BLaER1 (cell line): ENCODE measurements around the gene VAV1.

Experiments used
- H3K27ac ChIP-seq: shearing (Covaris generic); formaldehyde crosslinking; 2 replicates; pipeline ENCODE4 v1.8.1; 2022
- H3K27me3 ChIP-seq: shearing (Covaris generic); formaldehyde crosslinking; 2 replicates; pipeline ENCODE4 v1.8.1; 2022
- H3K36me3 ChIP-seq: shearing (Covaris generic); formaldehyde crosslinking; 2 replicates; pipeline ENCODE4 v1.8.1; 2022
- H3K4me1 ChIP-seq: shearing (Covaris generic); formaldehyde crosslinking; 2 replicates; pipeline ENCODE4 v1.8.1; 2022
- H3K4me2 ChIP-seq: shearing (Covaris generic); formaldehyde crosslinking; 2 replicates; pipeline ENCODE4 v1.8.1; 2022
- H3K4me3 ChIP-seq: shearing (Covaris generic); formaldehyde crosslinking; 2 replicates; pipeline ENCODE4 v1.8.1; 2022
- H3K9ac ChIP-seq: shearing (Covaris generic); formaldehyde crosslinking; 2 replicates; pipeline ENCODE4 v1.8.1; 2022
- H3K9me3 ChIP-seq: shearing (Covaris generic); formaldehyde crosslinking; 2 replicates; pipeline ENCODE4 v1.8.1; 2022
- H4K20me1 ChIP-seq: shearing (Covaris generic); formaldehyde crosslinking; 2 replicates; pipeline ENCODE4 v1.8.1; 2022
- Cebpa-rat ChIP-seq: shearing (Covaris generic); IDR thresholded peaks from 2 replicates; pipeline ENCODE4 v1.8.1; 2022

VAV1 gene

DNA sequence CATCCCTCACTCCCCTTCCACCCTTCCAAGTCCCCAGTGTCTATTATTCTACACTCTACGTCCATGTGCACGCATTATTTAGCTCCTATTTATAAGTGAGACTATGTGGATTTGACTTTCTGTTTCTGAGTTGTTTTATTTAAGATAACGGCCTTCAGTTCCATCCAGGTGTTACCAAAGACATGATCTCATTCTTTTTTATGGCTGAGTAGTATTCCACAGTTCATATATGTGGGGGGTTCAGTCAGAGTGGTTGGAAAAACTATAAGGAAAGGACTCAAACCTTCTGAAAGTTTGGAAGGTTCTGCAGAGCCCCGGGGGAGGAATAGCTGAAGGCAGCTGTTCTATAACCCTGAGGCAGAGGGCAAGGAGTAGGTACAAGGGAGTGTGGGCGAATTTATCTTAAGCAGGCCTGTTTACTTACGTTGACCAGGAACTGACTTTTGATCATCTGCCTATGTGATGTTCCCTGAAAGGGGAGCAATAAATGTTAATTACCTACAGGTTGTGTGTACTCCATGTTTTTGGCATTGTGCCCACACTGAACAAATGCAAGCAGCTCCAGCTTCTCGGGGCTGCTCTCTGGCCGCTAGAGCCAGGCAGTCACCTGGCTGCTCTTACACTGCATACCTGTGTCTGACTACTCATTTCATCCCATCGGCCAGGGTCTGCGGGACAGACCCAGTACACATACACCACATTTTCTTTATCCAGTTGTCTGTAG is 101.4 kb downstream of the VAV1 start:
- TF ChIP-seq Cebpa-rat = no peak
- H3K4me2 ChIP-seq = no peak overlapping the region
- no peaks in the 10 kb centered on the region for H3K27me3 ChIP-seq
- no peaks in the 10 kb centered on the region for H3K36me3 ChIP-seq
- no peaks in the 10 kb centered on the region for H4K20me1 ChIP-seq
- no peak overlapping the region for H3K9ac ChIP-seq
- peaks cover 4% of the 10 kb centered on the region; the same call in 1 of the 2 replicates for H3K9me3 ChIP-seq
- no peak overlapping the region for H3K27ac ChIP-seq
- peaks cover 17% of the 10 kb centered on the region for H3K4me1 ChIP-seq
- H3K4me3 ChIP-seq = no peak overlapping the region

DNA sequence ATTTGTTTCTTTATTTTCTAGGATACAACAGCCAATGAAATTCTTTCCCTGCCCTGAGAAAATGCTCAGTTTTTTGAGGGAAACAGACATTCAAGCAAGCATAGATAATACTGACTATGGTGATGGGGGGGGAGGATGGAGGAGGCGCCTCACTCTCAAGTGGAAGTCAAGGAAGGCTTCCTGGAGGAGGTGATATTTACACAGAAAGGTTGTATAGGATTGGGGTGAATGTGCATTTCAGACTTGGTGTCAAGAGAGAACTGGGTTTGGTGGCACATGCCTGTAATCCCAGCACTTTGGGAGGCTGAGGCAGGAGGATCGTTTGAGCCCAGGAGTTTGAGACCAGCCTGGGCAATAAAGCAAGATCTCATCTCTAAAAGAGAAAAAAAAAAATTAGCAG is 102.7 kb downstream of the VAV1 start:
- Histone ChIP-seq H3K27me3 (no peaks in the 10 kb centered on the region), H3K4me1 (peaks cover 17% of the 10 kb centered on the region), H4K20me1 (no peaks in the 10 kb centered on the region), H3K4me2 (no peak overlapping the region), H3K9ac (no peak overlapping the region), H3K4me3 (no peak overlapping the region), H3K9me3 (peaks cover 4% of the 10 kb centered on the region; the same call in 1 of the 2 replicates), H3K36me3 (no peaks in the 10 kb centered on the region), H3K27ac (no peak overlapping the region)
- no peak for TF ChIP-seq Cebpa-rat

DNA sequence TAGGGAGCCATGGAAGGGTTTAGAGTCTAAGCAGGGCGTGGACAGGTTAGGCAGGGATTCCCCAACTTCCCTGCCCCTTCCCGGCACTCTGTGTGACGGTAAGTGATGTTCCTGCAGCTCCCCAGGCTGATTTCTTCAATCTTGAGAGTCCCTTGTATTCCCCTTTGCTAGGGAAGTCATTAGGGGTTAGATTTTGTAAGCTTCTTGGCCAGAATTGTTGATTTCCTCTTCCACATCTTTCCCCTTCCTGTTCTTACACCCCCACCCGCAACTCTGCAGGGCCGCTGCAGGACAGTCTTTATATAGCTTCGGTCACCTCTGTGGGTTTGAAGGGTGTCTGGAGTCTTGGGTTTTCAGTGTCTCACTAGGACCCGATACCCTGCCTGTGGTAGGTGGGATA is 104.2 kb downstream of the VAV1 start:
- Histone ChIP-seq H3K9me3 (peaks cover 4% of the 10 kb centered on the region; the same call in 1 of the 2 replicates), H3K4me2 (peak overlapping the region; percentile 62), H3K27ac (no peak overlapping the region), H3K9ac (peak overlapping the region; percentile 34; the same call in 1 of the 2 replicates), H3K4me1 (peaks cover 17% of the 10 kb centered on the region), H3K27me3 (no peaks in the 10 kb centered on the region), H3K4me3 (no peak overlapping the region), H4K20me1 (no peaks in the 10 kb centered on the region), H3K36me3 (no peaks in the 10 kb centered on the region)
- no peak for TF ChIP-seq Cebpa-rat

DNA sequence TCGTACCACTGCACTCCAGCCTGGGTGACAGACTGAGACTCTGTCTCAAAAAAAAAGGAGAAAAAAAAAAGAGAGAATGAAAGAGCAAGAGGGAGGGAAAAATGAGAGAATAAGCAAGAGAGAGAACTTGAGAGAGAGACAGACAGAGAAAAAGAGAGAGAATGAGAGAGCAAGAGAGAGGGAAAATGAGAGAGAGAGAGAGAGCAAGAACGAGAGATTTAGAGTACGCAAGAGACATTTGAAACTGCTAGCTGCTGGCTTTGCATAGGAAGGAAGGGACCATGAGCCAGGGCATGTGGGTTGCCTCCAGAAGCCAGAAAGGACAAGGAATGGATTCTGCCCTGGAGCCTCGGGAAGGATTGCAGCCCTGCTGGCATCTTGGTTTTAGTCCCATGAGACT is 105.3 kb downstream of the VAV1 start:
- H3K4me2 ChIP-seq = no peak overlapping the region
- no peaks in the 10 kb centered on the region for H3K27me3 ChIP-seq
- TF ChIP-seq Cebpa-rat = no peak
- H3K4me1 ChIP-seq = peaks cover 17% of the 10 kb centered on the region
- peaks cover 4% of the 10 kb centered on the region; the same call in 1 of the 2 replicates for H3K9me3 ChIP-seq
- H3K27ac ChIP-seq = no peak overlapping the region
- no peak overlapping the region for H3K9ac ChIP-seq
- no peaks in the 10 kb centered on the region for H3K36me3 ChIP-seq
- H4K20me1 ChIP-seq = no peaks in the 10 kb centered on the region
- H3K4me3 ChIP-seq = no peak overlapping the region

DNA sequence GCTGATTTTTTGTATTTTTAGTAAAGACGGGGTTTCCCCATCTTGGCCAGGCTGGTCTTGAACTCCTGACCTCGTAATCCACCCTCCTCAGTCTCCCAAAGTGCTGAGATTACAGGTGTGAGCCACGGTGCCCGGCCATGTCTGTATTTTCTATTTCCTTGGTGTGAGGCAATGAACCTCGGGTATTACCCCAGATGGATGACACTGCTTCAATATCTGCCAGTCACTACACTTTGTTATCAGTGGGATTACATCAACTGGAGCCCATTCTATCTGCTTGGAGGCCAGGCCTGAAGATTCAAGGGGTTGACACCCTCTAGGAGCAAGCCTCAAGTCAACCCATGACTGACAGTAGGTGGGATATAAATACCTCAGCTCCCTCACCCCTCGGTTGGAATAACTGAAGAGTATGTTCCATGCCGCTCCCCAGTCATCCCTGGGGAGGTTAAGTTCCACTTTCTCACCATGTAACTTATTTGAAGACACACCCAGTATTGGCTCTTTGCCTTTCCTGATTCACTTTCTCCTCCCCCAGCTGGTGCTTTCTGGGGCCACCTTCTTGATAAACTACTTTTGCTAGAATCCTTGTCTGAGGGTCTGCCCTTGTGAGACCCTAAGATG is 113.9 kb downstream of the VAV1 start:
- no peak overlapping the region for H3K27ac ChIP-seq
- peaks cover 7% of the 10 kb centered on the region for H3K4me1 ChIP-seq
- H3K9ac ChIP-seq = no peak overlapping the region
- no peak overlapping the region for H3K4me3 ChIP-seq
- H4K20me1 ChIP-seq = no peaks in the 10 kb centered on the region
- no peaks in the 10 kb centered on the region for H3K36me3 ChIP-seq
- peaks cover 24% of the 10 kb centered on the region for H3K9me3 ChIP-seq
- TF ChIP-seq Cebpa-rat = no peak
- H3K4me2 ChIP-seq = peak overlapping the region; percentile 34
- H3K27me3 ChIP-seq = no peaks in the 10 kb centered on the region

DNA sequence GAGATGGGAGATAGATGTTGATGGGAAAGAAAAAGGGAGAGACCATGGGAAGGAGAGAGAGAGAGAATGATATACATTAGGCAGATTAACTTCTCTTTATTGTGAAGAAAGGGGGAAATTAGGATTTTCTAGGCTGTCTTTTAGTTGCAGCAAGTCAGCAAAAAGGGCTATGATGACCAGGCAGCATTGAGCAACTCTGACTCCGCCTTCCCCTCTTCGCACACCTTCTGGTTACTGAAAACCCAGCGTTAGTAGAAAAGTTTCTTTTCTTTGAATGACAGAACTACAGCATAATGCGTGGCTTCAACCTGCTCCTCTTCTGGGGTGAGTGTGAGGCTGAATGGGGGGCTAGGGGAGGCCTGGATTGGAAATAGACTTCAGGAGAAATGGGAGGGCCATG is 114.8 kb downstream of the VAV1 start, which contains the start of gene ADGRE1:
Gene ADGRE1, plus strand, starts transcription at position 264 of the 400 bp plus-strand sequence. Its CDS starts 30 bp downstream, at position 294.
- no peak for TF ChIP-seq Cebpa-rat
- Histone ChIP-seq H3K27ac (no peak within 1 kb of the TSS), H3K9ac (no peak within 1 kb of the TSS), H3K27me3 (no peaks in the 10 kb centered on the region), H4K20me1 (no peaks in the 10 kb centered on the region), H3K9me3 (peaks cover 24% of the 10 kb centered on the region), H3K4me3 (no peak within 1 kb of the TSS), H3K4me1 (peaks cover 16% of the 10 kb centered on the region), H3K4me2 (peak within 1 kb of the TSS; percentile 34), H3K36me3 (no peaks in the 10 kb centered on the region)

DNA sequence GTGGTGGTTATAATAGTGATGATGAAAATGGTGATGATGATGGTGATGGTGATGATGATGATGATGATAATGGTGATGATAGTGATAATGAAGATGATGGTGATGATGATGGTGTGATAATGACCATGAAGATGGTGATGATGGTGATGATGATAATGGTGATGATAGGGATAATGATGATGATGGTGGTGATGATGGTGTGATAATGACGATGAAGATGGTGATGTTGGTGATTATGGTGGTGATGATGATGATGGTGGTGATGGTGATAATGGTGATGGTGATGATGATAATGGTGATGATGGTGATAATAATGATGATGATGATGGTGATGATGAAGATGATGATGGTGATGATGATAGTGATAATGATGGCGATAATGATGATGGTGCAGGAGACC is 116.5 kb downstream of the VAV1 start:
- Histone ChIP-seq H3K9ac (no peak overlapping the region), H3K4me1 (peaks cover 16% of the 10 kb centered on the region), H3K4me2 (no peak overlapping the region), H3K36me3 (no peaks in the 10 kb centered on the region), H3K27ac (no peak overlapping the region), H3K4me3 (no peak overlapping the region), H3K9me3 (peaks cover 29% of the 10 kb centered on the region), H4K20me1 (no peaks in the 10 kb centered on the region), H3K27me3 (no peaks in the 10 kb centered on the region)
- no peak for TF ChIP-seq Cebpa-rat

DNA sequence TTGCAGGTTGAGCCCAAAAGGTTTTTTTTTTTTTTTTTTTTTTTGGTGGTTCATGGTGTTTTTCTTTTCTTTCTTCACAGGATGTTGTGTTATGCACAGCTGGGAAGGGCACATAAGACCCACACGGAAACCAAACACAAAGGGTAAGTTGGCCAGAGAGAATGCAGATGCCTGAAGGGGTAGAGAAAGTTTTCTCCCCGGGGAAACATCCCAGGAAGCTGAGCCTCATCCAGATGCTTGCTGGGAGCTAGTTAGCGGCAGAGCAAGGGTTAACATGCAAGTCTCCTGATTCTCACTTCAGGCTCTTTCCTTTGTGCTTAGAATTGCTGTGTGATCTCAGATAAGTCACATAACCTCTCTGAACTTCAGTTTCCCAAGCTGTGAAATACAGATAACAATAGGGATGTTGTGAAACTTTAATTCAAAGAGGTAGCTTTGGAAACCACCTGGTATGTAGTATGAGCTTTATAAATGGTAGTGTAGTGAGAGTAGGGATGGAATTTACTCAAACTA is 117.9 kb downstream of the VAV1 start:
- H3K9me3 ChIP-seq = peaks cover 44% of the 10 kb centered on the region

DNA sequence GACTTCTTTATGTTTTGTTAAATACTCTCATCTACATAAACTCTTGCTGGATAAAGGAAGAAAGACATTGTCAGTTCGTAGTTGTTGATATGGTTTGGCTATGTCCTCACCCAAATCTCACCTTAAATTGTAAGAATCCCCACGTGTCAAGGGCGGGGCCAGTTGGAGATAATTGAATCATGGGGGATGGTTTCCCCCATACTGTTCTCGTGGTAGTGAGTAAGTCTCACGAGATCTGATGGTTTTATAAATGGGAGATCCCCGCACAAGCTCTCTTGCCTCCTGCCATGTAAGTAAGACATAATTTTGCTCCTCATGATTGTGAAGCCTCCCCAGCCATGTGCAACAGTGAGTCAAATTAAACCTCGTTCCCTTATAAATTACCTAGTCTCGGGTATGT is 118.4 kb downstream of the VAV1 start:
- Histone ChIP-seq H3K4me1 (peaks cover 16% of the 10 kb centered on the region), H3K9me3 (peaks cover 48% of the 10 kb centered on the region), H3K4me2 (no peak overlapping the region), H3K27me3 (no peaks in the 10 kb centered on the region), H3K27ac (no peak overlapping the region), H4K20me1 (no peaks in the 10 kb centered on the region), H3K9ac (no peak overlapping the region), H3K4me3 (no peak overlapping the region), H3K36me3 (no peaks in the 10 kb centered on the region)
- no peak for TF ChIP-seq Cebpa-rat

More for the DNA sequence above, 117.9 kb downstream of the VAV1 start:
- H3K36me3 ChIP-seq = no peaks in the 10 kb centered on the region
- TF ChIP-seq Cebpa-rat = no peak
- no peaks in the 10 kb centered on the region for H4K20me1 ChIP-seq
- H3K4me3 ChIP-seq = no peak overlapping the region
- peaks cover 16% of the 10 kb centered on the region for H3K4me1 ChIP-seq
- H3K4me2 ChIP-seq = no peak overlapping the region
- no peaks in the 10 kb centered on the region for H3K27me3 ChIP-seq
- no peak overlapping the region for H3K27ac ChIP-seq
- H3K9ac ChIP-seq = no peak overlapping the region

DNA sequence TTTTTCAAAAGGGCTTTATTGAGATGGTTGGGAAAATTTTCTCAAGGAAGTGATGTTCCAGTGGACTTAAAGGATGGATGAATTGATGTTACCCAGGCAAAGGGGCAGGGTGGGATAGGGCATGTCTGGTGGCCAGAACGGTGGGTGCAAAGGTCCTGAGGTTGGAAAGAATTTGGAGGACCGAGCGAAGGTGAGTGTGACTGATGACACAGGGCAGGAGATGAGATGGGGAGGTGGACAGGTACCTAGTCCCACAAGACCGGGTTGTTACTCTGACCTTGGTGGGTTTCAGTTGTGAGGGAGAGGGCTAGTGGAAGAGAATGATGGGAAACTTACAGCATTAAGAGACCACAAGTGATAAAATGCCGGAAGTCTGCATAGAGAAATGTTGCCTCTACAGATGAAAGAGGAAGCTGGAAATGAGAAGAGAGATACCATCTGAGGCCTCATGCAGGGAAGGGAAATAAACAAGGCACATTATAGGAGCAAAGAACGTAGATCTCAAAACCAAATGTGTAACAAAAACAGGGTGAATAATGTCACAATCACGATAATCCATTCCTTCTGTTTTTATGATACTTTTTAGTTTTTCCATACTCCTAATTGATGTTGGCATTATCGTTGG is 119.4 kb downstream of the VAV1 start:
- Histone ChIP-seq H3K27me3 (no peaks in the 10 kb centered on the region), H3K36me3 (no peaks in the 10 kb centered on the region), H3K4me3 (no peak overlapping the region), H3K27ac (no peak overlapping the region), H3K9me3 (peaks cover 46% of the 10 kb centered on the region), H3K4me2 (peak overlapping the region; percentile 16; the same call in 1 of the 2 replicates), H4K20me1 (no peaks in the 10 kb centered on the region), H3K4me1 (0 out of 2 replicates have a peak, but pooled peaks cover 9% of the 10 kb centered on the region), H3K9ac (no peak overlapping the region)
- no peak for TF ChIP-seq Cebpa-rat
